ENCODE results near the gene LSR.

LSR gene

GRCh38 chr19:35298561-35298972, 49.8 kb downstream of the LSR start (continued):
- no peak; the same call in 1 of the 2 replicates for TF ChIP-seq ZNF707 (tag by site-specific recombination; IDR thresholded peaks at IDR 0.05)
- no peak for TF ChIP-seq ZNF274 (IDR thresholded peaks at IDR 0.05; ENCODE audit: low read length)
- no peak for TF ChIP-seq ZNF274 (tag by site-specific recombination; IDR thresholded peaks at IDR 0.05; ENCODE audit: borderline replicate concordance)
- TF ChIP-seq CTCF (tag by site-specific recombination; IDR thresholded peaks at IDR 0.05), result no peak
- no peak; the same call in 1 of the 2 replicates for TF ChIP-seq GLIS1 (tag by site-specific recombination; IDR thresholded peaks at IDR 0.05)
- TF ChIP-seq ZNF341 (tag by site-specific recombination; IDR thresholded peaks at IDR 0.05; ENCODE audit: low read depth), result no peak
- no peak; the same call in 1 of the 2 replicates for TF ChIP-seq BCL6B (tag by site-specific recombination; IDR thresholded peaks at IDR 0.05)
- TF ChIP-seq ZNF266 (tag by site-specific recombination; IDR thresholded peaks at IDR 0.05; ENCODE audit: low read depth), result peak; percentile 56
- no peak for TF ChIP-seq ZNF391 (tag by site-specific recombination; IDR thresholded peaks at IDR 0.05; ENCODE audit: borderline replicate concordance, low read depth)
- TF ChIP-seq ZNF626 (tag by site-specific recombination; IDR thresholded peaks at IDR 0.05), result no peak
- TF ChIP-seq ZXDB (tag by site-specific recombination; IDR thresholded peaks at IDR 0.05), result no peak
- peak; percentile 25 for TF ChIP-seq ZFHX2 (tag by site-specific recombination; conservative IDR thresholded peaks at IDR 0.05)
- TF ChIP-seq ZFP37 (tag by site-specific recombination; IDR thresholded peaks at IDR 0.05), result no peak
- peak; percentile 88 for TF ChIP-seq ZNF776 (tag by site-specific recombination; IDR thresholded peaks at IDR 0.05; ENCODE audit: borderline replicate concordance)
- TF ChIP-seq ZBTB10 (tag by site-specific recombination; IDR thresholded peaks at IDR 0.05), result no peak
- no peak for TF ChIP-seq ZBTB21 (tag by site-specific recombination; IDR thresholded peaks at IDR 0.05)
- TF ChIP-seq ZNF10 (tag by site-specific recombination; IDR thresholded peaks at IDR 0.05), result no peak
- TF ChIP-seq ZNF404 (tag by site-specific recombination; IDR thresholded peaks at IDR 0.05), result peak; percentile 10; the same call in 1 of the 2 replicates
- peak; percentile 39; the same call in 1 of the 2 replicates for TF ChIP-seq ZBTB20 (tag by site-specific recombination; IDR thresholded peaks at IDR 0.05)
- TF ChIP-seq SETDB1 (IDR thresholded peaks at IDR 0.05; ENCODE audit: insufficient read length, low read length), result no peak
- TF ChIP-seq KLF9 (tag by site-specific recombination; IDR thresholded peaks at IDR 0.05; ENCODE audit: low read depth), result no peak
- no peak for TF ChIP-seq ZBTB17 (tag by site-specific recombination; IDR thresholded peaks at IDR 0.05)
- no peak for TF ChIP-seq OSR2 (tag by site-specific recombination; IDR thresholded peaks at IDR 0.05)
- no peak for TF ChIP-seq ZNF335 (tag by site-specific recombination; conservative IDR thresholded peaks at IDR 0.05)
- TF ChIP-seq ZNF138 (tag by site-specific recombination; IDR thresholded peaks at IDR 0.05; ENCODE audit: borderline replicate concordance), result no peak
- TF ChIP-seq ZNF621 (tag by site-specific recombination; IDR thresholded peaks at IDR 0.05), result peak; percentile 86; the same call in 1 of the 2 replicates
- TF ChIP-seq ZNF510 (tag by site-specific recombination; IDR thresholded peaks at IDR 0.05; ENCODE audit: insufficient replicate concordance), result no peak
- TF ChIP-seq KLF1 (tag by site-specific recombination; IDR thresholded peaks at IDR 0.05), result no peak
- TF ChIP-seq ZNF146 (tag by site-specific recombination; IDR thresholded peaks at IDR 0.05), result peak; percentile 39; the same call in 1 of the 2 replicates
- TF ChIP-seq ZNF596 (tag by site-specific recombination; IDR thresholded peaks at IDR 0.05), result no peak
- no peak for TF ChIP-seq MZF1 (tag by site-specific recombination; IDR thresholded peaks at IDR 0.05; ENCODE audit: borderline replicate concordance)
- peak; percentile 62 for TF ChIP-seq ZNF18 (tag by site-specific recombination; IDR thresholded peaks at IDR 0.05)
- TF ChIP-seq ZNF433 (tag by site-specific recombination; IDR thresholded peaks at IDR 0.05; ENCODE audit: low read depth), result no peak
- no peak; the same call in 1 of the 2 replicates for TF ChIP-seq ZNF16 (tag by site-specific recombination; IDR thresholded peaks at IDR 0.05; ENCODE audit: low read depth)
- TF ChIP-seq GLI4 (tag by site-specific recombination; IDR thresholded peaks at IDR 0.05), result no peak
- TF ChIP-seq ZNF560 (tag by site-specific recombination; IDR thresholded peaks at IDR 0.05; ENCODE audit: borderline replicate concordance), result 0 out of 2 replicates have a peak, but pooled peaks have one; percentile 8
